ENCODE measurements around the gene THUMPD2.

The THUMPD2 gene

DNA sequence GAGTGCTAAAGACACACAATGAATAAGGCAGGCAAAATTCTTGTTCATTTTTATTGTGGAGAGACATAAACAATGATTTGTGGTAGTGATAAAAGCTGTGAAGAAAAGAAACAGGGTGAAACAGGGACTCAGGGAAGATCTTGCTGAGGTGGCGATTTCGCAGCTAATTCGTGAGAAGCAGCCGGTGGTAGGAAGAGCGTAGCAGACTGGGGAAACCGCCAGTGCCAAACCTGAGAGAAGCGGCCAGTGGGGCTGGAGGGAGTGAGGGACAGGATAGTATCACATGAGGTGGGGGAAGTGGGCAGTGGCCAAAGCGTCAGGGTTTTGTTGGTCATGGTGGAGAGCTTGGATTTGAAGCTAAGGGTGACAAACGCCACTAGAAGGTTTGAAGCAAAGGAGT, 71.1 kb downstream of the THUMPD2 start:
- FAIRE-seq = no peak
- DNase-seq (ENCODE audit: insufficient read length, low spot score) = no peak
- TF ChIP-seq, protein P1, sequence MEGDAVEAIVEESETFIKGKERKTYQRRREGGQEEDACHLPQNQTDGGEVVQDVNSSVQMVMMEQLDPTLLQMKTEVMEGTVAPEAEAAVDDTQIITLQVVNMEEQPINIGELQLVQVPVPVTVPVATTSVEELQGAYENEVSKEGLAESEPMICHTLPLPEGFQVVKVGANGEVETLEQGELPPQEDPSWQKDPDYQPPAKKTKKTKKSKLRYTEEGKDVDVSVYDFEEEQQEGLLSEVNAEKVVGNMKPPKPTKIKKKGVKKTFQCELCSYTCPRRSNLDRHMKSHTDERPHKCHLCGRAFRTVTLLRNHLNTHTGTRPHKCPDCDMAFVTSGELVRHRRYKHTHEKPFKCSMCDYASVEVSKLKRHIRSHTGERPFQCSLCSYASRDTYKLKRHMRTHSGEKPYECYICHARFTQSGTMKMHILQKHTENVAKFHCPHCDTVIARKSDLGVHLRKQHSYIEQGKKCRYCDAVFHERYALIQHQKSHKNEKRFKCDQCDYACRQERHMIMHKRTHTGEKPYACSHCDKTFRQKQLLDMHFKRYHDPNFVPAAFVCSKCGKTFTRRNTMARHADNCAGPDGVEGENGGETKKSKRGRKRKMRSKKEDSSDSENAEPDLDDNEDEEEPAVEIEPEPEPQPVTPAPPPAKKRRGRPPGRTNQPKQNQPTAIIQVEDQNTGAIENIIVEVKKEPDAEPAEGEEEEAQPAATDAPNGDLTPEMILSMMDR (IDR thresholded peaks at IDR 0.05; ENCODE audit: insufficient read depth, missing control alignments) = no peak

DNA sequence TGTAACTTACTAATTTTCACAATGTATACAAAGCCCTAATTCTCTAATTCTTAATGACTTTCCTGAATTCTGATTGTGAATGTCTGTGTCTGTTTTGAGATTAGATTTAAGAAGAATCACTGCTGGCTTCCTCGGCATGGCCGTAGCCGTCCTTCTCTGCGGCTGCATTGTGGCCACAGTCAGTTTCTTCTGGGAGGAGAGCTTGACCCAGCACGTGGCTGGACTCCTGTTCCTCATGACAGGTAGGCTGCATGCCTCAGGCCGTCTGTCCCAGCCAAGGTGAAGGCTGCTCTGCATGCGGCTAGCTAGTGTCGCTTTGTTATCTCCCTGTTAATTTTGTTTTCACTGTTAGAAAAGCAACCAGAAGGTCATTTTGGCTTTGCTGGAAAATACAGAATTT, 72.1 kb downstream of the THUMPD2 start:
- no peak for FAIRE-seq
- DNase-seq (ENCODE audit: insufficient read length, low spot score) = no peak
- TF ChIP-seq, protein P1 (IDR thresholded peaks at IDR 0.05; ENCODE audit: insufficient read depth, missing control alignments) = no peak

DNA sequence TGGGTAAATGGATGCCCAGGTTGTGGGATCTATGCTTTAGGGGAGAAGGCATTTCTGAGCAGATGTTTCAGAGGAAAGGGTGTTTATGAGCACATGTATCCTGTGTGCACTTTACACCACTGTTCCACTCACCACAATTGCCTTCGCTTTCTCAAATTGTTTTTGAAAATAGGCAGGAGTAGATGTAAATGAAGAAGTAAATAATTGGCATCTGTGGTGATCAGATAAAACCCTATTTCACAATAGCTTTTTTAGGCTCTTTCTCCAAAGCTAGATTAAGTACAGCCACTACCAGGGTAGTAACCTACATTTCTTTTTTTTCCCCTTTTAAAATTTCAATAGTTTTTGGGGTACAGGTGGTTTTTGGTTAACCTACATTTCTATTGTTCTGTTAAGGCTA, 72.7 kb downstream of the THUMPD2 start:
- no peak for FAIRE-seq
- DNase-seq (ENCODE audit: insufficient read length, low spot score) = no peak
- TF ChIP-seq, protein P1 (IDR thresholded peaks at IDR 0.05; ENCODE audit: insufficient read depth, missing control alignments) = no peak

DNA sequence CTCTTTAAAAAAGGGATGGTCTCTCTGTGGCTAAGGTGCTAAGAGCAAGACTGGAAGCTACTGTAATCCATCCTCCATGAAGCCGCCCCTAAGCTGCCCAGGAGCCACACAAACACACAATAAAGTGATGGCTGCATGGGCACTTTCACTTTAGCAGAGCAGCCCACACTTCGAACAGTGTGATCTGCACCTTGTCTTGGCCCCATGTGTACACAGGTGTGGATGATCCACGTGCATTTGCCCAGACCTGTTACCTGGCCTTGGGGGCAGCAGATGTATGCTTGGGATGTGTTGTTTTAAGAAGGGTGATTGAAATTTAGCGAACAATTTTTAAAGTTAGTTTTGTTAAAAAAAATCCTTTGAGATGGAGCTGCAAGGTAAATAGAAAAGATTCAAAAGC, 73.4 kb downstream of the THUMPD2 start:
- FAIRE-seq (no peak), DNase-seq (ENCODE audit: insufficient read length, low spot score) (no peak)
- TF ChIP-seq, protein P1 (IDR thresholded peaks at IDR 0.05; ENCODE audit: insufficient read depth, missing control alignments) = no peak

DNA sequence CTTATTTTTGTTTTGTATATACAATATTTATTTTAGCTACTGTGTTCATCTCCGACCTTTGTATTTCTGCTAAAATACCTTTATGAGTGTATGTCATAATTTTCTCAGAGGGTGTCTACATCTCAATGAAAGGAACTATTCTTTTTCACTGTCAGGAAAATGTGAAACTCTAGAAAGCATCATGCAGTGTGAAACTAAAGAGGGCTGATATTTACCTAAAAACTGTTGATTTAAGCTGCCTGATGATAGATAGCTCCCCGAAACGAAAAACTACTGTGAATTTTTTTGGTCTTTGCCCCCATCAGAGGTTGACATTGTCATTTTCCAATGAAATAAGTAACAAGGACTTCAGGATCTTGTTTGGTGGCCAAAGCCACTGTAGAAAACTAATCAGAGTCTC, 74.5 kb downstream of the THUMPD2 start:
- TF ChIP-seq, protein P1 (IDR thresholded peaks at IDR 0.05; ENCODE audit: insufficient read depth, missing control alignments) = no peak
- FAIRE-seq (no peak), DNase-seq (ENCODE audit: insufficient read length, low spot score) (no peak)

DNA sequence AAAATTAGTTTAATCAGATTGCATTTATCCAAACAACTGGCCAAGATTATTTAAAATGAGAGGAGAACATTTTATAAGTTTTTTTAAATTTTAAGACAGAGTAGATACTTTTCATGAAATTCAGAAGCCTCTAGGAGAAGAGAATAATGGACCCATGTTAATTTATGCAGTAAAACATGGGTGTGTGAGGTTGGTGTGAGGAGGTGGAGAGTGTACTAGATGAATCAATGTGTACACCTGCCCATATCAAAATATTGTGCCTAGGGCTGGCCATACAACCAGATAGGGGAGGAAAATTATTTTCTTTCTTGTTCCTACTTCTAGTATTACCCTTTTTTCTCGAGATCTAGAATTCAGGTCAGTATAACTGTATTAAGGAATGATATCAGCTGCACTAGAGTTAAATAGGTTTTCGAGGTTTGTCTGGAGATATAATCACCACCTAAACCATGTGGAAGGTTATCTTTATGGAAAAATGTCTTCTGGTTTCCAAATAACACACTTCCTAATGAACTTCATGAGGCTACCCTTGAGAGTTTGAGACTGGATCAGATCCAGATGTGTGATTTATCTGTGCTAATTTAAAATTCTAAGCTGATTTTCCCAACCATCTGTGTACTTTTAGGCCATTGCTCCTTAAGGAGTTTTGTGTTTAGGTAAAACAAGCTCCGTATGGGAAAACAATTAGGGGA, 75.7 kb downstream of the THUMPD2 start:
- FAIRE-seq = no peak
- TF ChIP-seq, protein P1 (IDR thresholded peaks at IDR 0.05; ENCODE audit: insufficient read depth, missing control alignments) = no peak

DNA sequence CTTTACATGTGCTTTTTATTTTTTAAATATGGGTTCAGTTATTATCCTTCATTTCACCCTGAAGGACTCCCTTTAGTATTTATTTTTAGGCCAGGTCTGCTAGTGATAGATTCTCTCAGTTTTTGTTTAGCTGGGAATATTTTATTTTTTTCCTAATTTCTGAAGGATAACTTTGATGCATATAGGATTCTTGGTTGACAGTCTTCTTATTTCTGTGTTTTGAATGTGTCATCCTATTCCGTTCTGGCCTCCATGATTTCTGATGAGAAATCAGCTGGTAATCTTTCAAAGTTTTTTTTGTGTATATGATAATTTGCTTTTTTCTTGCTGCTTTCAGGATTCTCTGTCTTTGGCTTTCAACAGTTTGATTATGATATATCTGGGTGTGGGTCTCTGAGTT, 77.9 kb downstream of the THUMPD2 start:
- TF ChIP-seq, protein P1 (IDR thresholded peaks at IDR 0.05; ENCODE audit: insufficient read depth, missing control alignments) = no peak
- no peak for DNase-seq (ENCODE audit: insufficient read length, low spot score)
- FAIRE-seq = no peak

More for the DNA sequence above, 75.7 kb downstream of the THUMPD2 start:
- no peak for DNase-seq (ENCODE audit: insufficient read length, low spot score)

All from D721Med (cell line).